Renal cortex interstitium (tissue), 15 donors: ENCODE measurements around the gene CPE. TPM values are rescaled to one million over a fixed set of nuclear protein-coding genes. Genes with fewer than 3 reads are reported as not detected.
"Not testable (repeated sequence)": the region's sequence is repeated elsewhere in the genome, so short reads cannot be mapped to it uniquely, and the experiment has no call there.

Experiments used
- DNase-seq, 11 donors: peaks; one replicate each; pipeline ENCODE4 v3.0.0-alpha.2; 2013; ENCODE audit warnings: low read depth in 9 of 11, low spot score in 4 of 11; ENCODE audit errors: extremely low read depth in 1 of 11
- long read RNA-seq, 16 experiments: transcript quantifications; one replicate each; lab custom pipeline, GENCODE V29; 2026
- polyA plus RNA-seq, 3 donors: library from polyadenylated mRNA; unstranded; fragments of 120-200 nt; gene quantifications; one replicate each; pipeline ENCODE4 v1.2.1, GENCODE V29; 2013; ENCODE audit not compliant: insufficient read length in 3 of 3

Gene CPE
- 100 to 1,000 TPM in 2 of 3 donors, 10 to 100 TPM in 1; 99.2 to 155 (median 122) TPM for polyA plus RNA-seq
- long read RNA-seq, donor 1, transcript CPE-201 (9 exons, 2,421 nt): major isoform, 18 of 18 reads
- long read RNA-seq, donor 1, partial matches to known transcripts: 0 of 18 reads
- long read RNA-seq, donor 1, other reads (novel, unspliced or antisense): 0 of 18 reads
- long read RNA-seq, donor 2, transcript CPE-201 (9 exons, 2,421 nt): major isoform, 37 of 76 reads
- long read RNA-seq, donor 2, partial matches to known transcripts: 39 of 76 reads
- long read RNA-seq, donor 2, other reads (novel, unspliced or antisense): 0 of 76 reads
- long read RNA-seq, donor 3, transcript CPE-201 (9 exons, 2,421 nt): major isoform, 51 of 123 reads
- long read RNA-seq, donor 3, partial matches to known transcripts: 72 of 123 reads
- long read RNA-seq, donor 3, other reads (novel, unspliced or antisense): 0 of 123 reads
- long read RNA-seq, donor 4, transcript CPE-201 (9 exons, 2,421 nt): major isoform, 16 of 16 reads
- long read RNA-seq, donor 4, partial matches to known transcripts: 0 of 16 reads
- long read RNA-seq, donor 4, other reads (novel, unspliced or antisense): 0 of 16 reads
- long read RNA-seq, donor 5: 0 reads
- long read RNA-seq, donor 6, transcript CPE-201 (9 exons, 2,421 nt): major isoform, 20 of 65 reads
- long read RNA-seq, donor 6, partial matches to known transcripts: 45 of 65 reads
- long read RNA-seq, donor 6, other reads (novel, unspliced or antisense): 0 of 65 reads
- long read RNA-seq, donor 7, transcript CPE-201 (9 exons, 2,421 nt): major isoform, 39 of 127 reads
- long read RNA-seq, donor 7, partial matches to known transcripts: 88 of 127 reads
- long read RNA-seq, donor 7, other reads (novel, unspliced or antisense): 0 of 127 reads
- long read RNA-seq, donor 8: 0 reads
- long read RNA-seq, donor 9, transcript CPE-201 (9 exons, 2,421 nt): major isoform, 36 of 82 reads
- long read RNA-seq, donor 9, partial matches to known transcripts: 45 of 82 reads
- long read RNA-seq, donor 9, other reads (novel, unspliced or antisense): 0 of 82 reads
- long read RNA-seq, donor 10, transcript CPE-201 (9 exons, 2,421 nt): major isoform, 22 of 75 reads
- long read RNA-seq, donor 10, partial matches to known transcripts: 53 of 75 reads
- long read RNA-seq, donor 10, other reads (novel, unspliced or antisense): 0 of 75 reads
- long read RNA-seq, donor 11, transcript CPE-201 (9 exons, 2,421 nt): major isoform, 28 of 54 reads
- long read RNA-seq, donor 11, partial matches to known transcripts: 26 of 54 reads
- long read RNA-seq, donor 11, other reads (novel, unspliced or antisense): 0 of 54 reads
- long read RNA-seq, donor 12, transcript CPE-201 (9 exons, 2,421 nt): major isoform, 14 of 41 reads
- long read RNA-seq, donor 12, partial matches to known transcripts: 27 of 41 reads
- long read RNA-seq, donor 12, other reads (novel, unspliced or antisense): 0 of 41 reads
- long read RNA-seq, donor 13: 0 reads
- long read RNA-seq, donor 14, transcript CPE-201 (9 exons, 2,421 nt): major isoform, 55 of 121 reads
- long read RNA-seq, donor 14, partial matches to known transcripts: 60 of 121 reads
- long read RNA-seq, donor 14, other reads (novel, unspliced or antisense): 6 of 121 reads
- long read RNA-seq, donor 15, transcript CPE-201 (9 exons, 2,421 nt): major isoform, 9 of 30 reads
- long read RNA-seq, donor 15, partial matches to known transcripts: 21 of 30 reads
- long read RNA-seq, donor 15, other reads (novel, unspliced or antisense): 0 of 30 reads
- long read RNA-seq, donor 16, transcript CPE-201 (9 exons, 2,421 nt): major isoform, 63 of 80 reads
- long read RNA-seq, donor 16, partial matches to known transcripts: 10 of 80 reads
- long read RNA-seq, donor 16, other reads (novel, unspliced or antisense): 7 of 80 reads

- DNase-seq: peak in 8 of 11 donors; percentile 46 to 82 (median 68)
These were observed at the start of gene CPE for GRCh38 chr4:165378745-165379677. Gene CPE, plus strand, starts transcription at chr4:165379008. Its CDS starts 214 bp downstream, at chr4:165379222.

- no peak for DNase-seq
These were observed 48.7 kb upstream of the CPE start for GRCh38 chr4:165330071-165330470.

GRCh38 chr4:165330666-165331065 is 48.1 kb upstream of the CPE start:
- no peak for DNase-seq

- no peak for DNase-seq
These were observed 47.4 kb upstream of the CPE start for GRCh38 chr4:165331359-165331758.

GRCh38 chr4:165331823-165332222 is 47.0 kb upstream of the CPE start:
- no peak for DNase-seq

- no peak for DNase-seq
These were observed 46.3 kb upstream of the CPE start for GRCh38 chr4:165332502-165332901.

GRCh38 chr4:165335163-165335703 is 43.6 kb upstream of the CPE start:
- DNase-seq: no peak

GRCh38 chr4:165336743-165337142 is 42.1 kb upstream of the CPE start:
- DNase-seq: no peak

- DNase-seq: not testable (repeated sequence)
These were observed 36.5 kb upstream of the CPE start for GRCh38 chr4:165342340-165342739.

- no peak for DNase-seq
These were observed 35.2 kb upstream of the CPE start for GRCh38 chr4:165343353-165344191.

GRCh38 chr4:165345666-165346417 is 33.0 kb upstream of the CPE start:
- no peak for DNase-seq

- no peak for DNase-seq
These were observed 30.9 kb upstream of the CPE start for GRCh38 chr4:165347647-165348569.

GRCh38 chr4:165351359-165352130 is 27.3 kb upstream of the CPE start:
- no peak for DNase-seq
